Loucy (cell line): ENCODE measurements around the gene LRRC61.

Experiments
- EZH2phosphoT487 ChIP-seq: fragments of 200-600 bp; IDR thresholded peaks from 2 replicates; pipeline ENCODE4 v1.6.1; 2018; ENCODE audit warnings: antibody characterized with exemption, mild to moderate bottlenecking, moderate library complexity, borderline replicate concordance
- TF ChIP-seq, protein P1 (sequence below): fragments of 200-600 bp; sonication (generic); conservative IDR thresholded peaks from 2 replicates; pipeline ENCODE4 v1.5.1; 2014; ENCODE audit warnings: mild to moderate bottlenecking, antibody characterized with exemption, low read length

GRCh38 chr7:150383710-150384397, 60.7 kb downstream of the LRRC61 start:
- TF ChIP-seq, protein P1, sequence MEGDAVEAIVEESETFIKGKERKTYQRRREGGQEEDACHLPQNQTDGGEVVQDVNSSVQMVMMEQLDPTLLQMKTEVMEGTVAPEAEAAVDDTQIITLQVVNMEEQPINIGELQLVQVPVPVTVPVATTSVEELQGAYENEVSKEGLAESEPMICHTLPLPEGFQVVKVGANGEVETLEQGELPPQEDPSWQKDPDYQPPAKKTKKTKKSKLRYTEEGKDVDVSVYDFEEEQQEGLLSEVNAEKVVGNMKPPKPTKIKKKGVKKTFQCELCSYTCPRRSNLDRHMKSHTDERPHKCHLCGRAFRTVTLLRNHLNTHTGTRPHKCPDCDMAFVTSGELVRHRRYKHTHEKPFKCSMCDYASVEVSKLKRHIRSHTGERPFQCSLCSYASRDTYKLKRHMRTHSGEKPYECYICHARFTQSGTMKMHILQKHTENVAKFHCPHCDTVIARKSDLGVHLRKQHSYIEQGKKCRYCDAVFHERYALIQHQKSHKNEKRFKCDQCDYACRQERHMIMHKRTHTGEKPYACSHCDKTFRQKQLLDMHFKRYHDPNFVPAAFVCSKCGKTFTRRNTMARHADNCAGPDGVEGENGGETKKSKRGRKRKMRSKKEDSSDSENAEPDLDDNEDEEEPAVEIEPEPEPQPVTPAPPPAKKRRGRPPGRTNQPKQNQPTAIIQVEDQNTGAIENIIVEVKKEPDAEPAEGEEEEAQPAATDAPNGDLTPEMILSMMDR, result no peak
- TF ChIP-seq EZH2phosphoT487, result no peak
